ENCODE measurements around the gene CCDC50.

DNA sequence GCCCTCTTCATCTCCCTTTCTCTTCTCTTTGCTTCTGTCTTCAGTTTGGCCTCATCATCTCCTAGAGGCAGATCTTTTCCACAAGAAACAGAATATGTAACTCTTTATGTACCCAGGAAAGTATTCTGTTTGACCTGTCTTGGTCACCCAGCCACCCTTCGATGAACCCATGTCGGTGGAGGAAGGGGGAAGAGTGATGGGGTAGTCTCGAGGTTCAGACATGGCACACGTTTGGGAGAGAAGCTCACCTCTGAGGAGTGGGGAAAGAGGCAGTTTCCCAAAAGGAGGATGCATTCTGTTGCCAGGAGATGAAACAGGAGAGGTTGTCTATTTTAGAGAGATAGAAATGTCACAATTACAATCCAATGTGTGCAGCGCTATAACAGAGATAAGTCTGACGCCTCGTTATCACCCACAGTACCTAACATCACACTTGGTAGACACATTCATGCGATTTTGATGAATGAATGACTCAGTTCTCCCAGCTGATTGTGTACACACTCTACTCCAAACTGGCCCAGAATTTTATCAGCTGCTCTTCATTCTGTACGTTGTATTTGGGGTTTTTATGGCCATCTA lies 722 bp upstream of the CCDC50 start:
- TF ChIP-seq, protein P1, sequence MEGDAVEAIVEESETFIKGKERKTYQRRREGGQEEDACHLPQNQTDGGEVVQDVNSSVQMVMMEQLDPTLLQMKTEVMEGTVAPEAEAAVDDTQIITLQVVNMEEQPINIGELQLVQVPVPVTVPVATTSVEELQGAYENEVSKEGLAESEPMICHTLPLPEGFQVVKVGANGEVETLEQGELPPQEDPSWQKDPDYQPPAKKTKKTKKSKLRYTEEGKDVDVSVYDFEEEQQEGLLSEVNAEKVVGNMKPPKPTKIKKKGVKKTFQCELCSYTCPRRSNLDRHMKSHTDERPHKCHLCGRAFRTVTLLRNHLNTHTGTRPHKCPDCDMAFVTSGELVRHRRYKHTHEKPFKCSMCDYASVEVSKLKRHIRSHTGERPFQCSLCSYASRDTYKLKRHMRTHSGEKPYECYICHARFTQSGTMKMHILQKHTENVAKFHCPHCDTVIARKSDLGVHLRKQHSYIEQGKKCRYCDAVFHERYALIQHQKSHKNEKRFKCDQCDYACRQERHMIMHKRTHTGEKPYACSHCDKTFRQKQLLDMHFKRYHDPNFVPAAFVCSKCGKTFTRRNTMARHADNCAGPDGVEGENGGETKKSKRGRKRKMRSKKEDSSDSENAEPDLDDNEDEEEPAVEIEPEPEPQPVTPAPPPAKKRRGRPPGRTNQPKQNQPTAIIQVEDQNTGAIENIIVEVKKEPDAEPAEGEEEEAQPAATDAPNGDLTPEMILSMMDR (IDR thresholded peaks at IDR 0.05; ENCODE audit: insufficient read depth, low read depth, low read length): no peak
- TF ChIP-seq EZH2 (IDR thresholded peaks at IDR 0.05; ENCODE audit: insufficient read depth, low read length): no peak
